CD4-positive, alpha-beta T cell (primary cell): ENCODE results near the gene MTF2. TPM values are rescaled to one million over a fixed set of nuclear protein-coding genes. Genes with fewer than 3 reads are reported as not detected.

ENCODE experiments used
- ATAC-seq: fragments of 200-7000 bp; cut with Tn5 transposase; one replicate; pipeline ENCODE4 v1.10.0; 2022; ENCODE audit warnings: mild to moderate bottlenecking; ENCODE audit not compliant: poor library complexity
- CTCF ChIA-PET: fragments of 350-600 bp; sonication (Branson Sonifier 250); formaldehyde crosslinking; loops from one replicate; lab custom pipeline; 2021; ENCODE audit warnings: antibody characterized with exemption, inconsistent platforms; lab: Charles Lee
- POLR2A ChIA-PET: fragments of 350-600 bp; sonication (Branson Sonifier 250); formaldehyde crosslinking; loops from one replicate; lab custom pipeline; 2021; ENCODE audit warnings: antibody characterized with exemption, inconsistent platforms; lab: Charles Lee
- DNase-seq, 14 experiments: peaks; one replicate each; pipeline ENCODE4 v3.0.0-alpha.2; 2013 to 2020; ENCODE audit warnings: mixed read lengths in 2 of 14
- H3K27ac ChIP-seq, 2 donors: one replicate each; pipeline versions ENCODE4 v1.5.1 to v1.7.0; 2013; ENCODE audit warnings: low read length in 2 of 2, low read depth in 1 of 2, mild to moderate bottlenecking in 1 of 2
- H3K27me3 ChIP-seq, 2 experiments: 1 replicate in 1 of 2; 2 replicates in 1 of 2; pipeline versions ENCODE4 v1.6.1 to v1.7.0; 2013; ENCODE audit warnings: low read length in 2 of 2, control low read depth in 1 of 2, mild to moderate bottlenecking in 1 of 2, moderate library complexity in 1 of 2; ENCODE audit not compliant: insufficient read depth in 2 of 2, control insufficient read depth in 1 of 2
- H3K36me3 ChIP-seq: one replicate; pipeline ENCODE4 v1.6.1; 2013; ENCODE audit warnings: low read length, control low read depth; ENCODE audit not compliant: insufficient read depth
- H3K4me1 ChIP-seq: one replicate; pipeline ENCODE4 v1.6.1; 2013; ENCODE audit warnings: low read length, control low read depth; ENCODE audit not compliant: insufficient read depth
- H3K4me3 ChIP-seq: one replicate; pipeline ENCODE4 v1.5.1; 2013; ENCODE audit warnings: mild to moderate bottlenecking, low read length, moderate library complexity
- H3K9me3 ChIP-seq, 2 experiments: 1 replicate in 1 of 2; 2 replicates in 1 of 2; pipeline versions ENCODE4 v1.6.1 to v1.7.0; 2013; ENCODE audit warnings: low read length in 2 of 2, mild to moderate bottlenecking in 2 of 2, control low read depth in 1 of 2, moderate library complexity in 1 of 2; ENCODE audit not compliant: control insufficient read depth in 1 of 2, insufficient read depth in 1 of 2
- H3K27ac Mint-ChIP-seq: one replicate; pipeline ENCODE4 v1.8.0; 2020; ENCODE audit warnings: mixed read lengths
- H3K27me3 Mint-ChIP-seq: one replicate; pipeline ENCODE4 v1.8.0; 2021; ENCODE audit warnings: mixed read lengths
- H3K36me3 Mint-ChIP-seq: one replicate; pipeline ENCODE4 v1.8.0; 2021; ENCODE audit warnings: low read depth, mixed read lengths
- H3K4me1 Mint-ChIP-seq: one replicate; pipeline ENCODE4 v1.8.0; 2021; ENCODE audit warnings: low read depth, mixed read lengths
- H3K4me3 Mint-ChIP-seq: one replicate; pipeline ENCODE4 v1.8.0; 2020; ENCODE audit warnings: mild to moderate bottlenecking, mixed read lengths
- H3K9me3 Mint-ChIP-seq: one replicate; pipeline ENCODE4 v1.8.0; 2020; ENCODE audit warnings: mixed read lengths
- CTCF ChIP-seq: fragments of 200-600 bp; IDR thresholded peaks from one replicate; pipeline ENCODE4 v1.8.0; 2022; ENCODE audit warnings: antibody characterized with exemption, mild to moderate bottlenecking
- intact Hi-C, 2 experiments: fragments of 100-400 bp; cut with DNase I in 1 of 2; cut with micrococcal nuclease in 1 of 2; formaldehyde crosslinking; loops; one replicate each; pipeline versions ENCODE4 v1.15.1 to v1.9.0; 2023 to 2025; cut with DNase I, micrococcal nuclease
- total RNA-seq, 174 experiments: library from RNA in 2 of 174; stranded (reverse) in 2 of 174; gene quantifications; one replicate each; pipeline ENCODE4 v1.2.3 and lab custom pipeline; 2021 to 2026

Gene MTF2
- total RNA-seq, 2 experiments from 2014 or later = 37.9 to 39.3 TPM

GRCh38 chr1:93043057-93043557 lies 36.0 kb upstream of the MTF2 start:
- no peaks in the 10 kb centered on the region for H3K9me3 Mint-ChIP-seq
- no peak for TF ChIP-seq CTCF
- Histone ChIP-seq H3K4me3 (peak overlapping the region; percentile 45), H3K9me3 (no peaks in the 10 kb centered on the region), H3K27ac (peak overlapping the region; percentile 75 to 85), H3K36me3 (no peaks in the 10 kb centered on the region), H3K4me1 (peaks cover 10% of the 10 kb centered on the region), H3K27me3 (no peaks in the 10 kb centered on the region)
- ChIA-PET POLR2A (interaction anchor here (0.9 to 2.3 kb wide), 13 partner anchors 8 to 302 kb away, joined by 3 to 42 read pairs (median 5); partner anchors contain the start of genes DR1, MTF2 and RPL5), CTCF (interaction anchor here (1.2 kb wide), 1 partner anchor 37 kb away, joined by 9 read pairs; the partner anchor contains the start of gene MTF2)
- intact Hi-C loops = loop anchor here (2.0 to 5.0 kb wide), 2 partner anchors 34 to 36 kb away; partner anchors contain the start of gene MTF2 (in 2 of the 2)
- DNase-seq (no peak), ATAC-seq (no peak)
- H3K27ac Mint-ChIP-seq = peak overlapping the region; percentile 84
- peaks cover 13% of the 10 kb centered on the region for H3K4me1 Mint-ChIP-seq
- no peaks in the 10 kb centered on the region for H3K36me3 Mint-ChIP-seq
- H3K27me3 Mint-ChIP-seq = no peaks in the 10 kb centered on the region
- H3K4me3 Mint-ChIP-seq = peak overlapping the region; percentile 66

GRCh38 chr1:93047618-93048017 lies 31.5 kb upstream of the MTF2 start:
- no peaks in the 10 kb centered on the region for H3K9me3 Mint-ChIP-seq
- Histone ChIP-seq H3K27ac (no peak overlapping the region), H3K4me3 (no peak overlapping the region), H3K4me1 (peaks cover 5% of the 10 kb centered on the region), H3K27me3 (no peaks in the 10 kb centered on the region), H3K36me3 (no peaks in the 10 kb centered on the region), H3K9me3 (no peaks in the 10 kb centered on the region)
- H3K27me3 Mint-ChIP-seq = no peaks in the 10 kb centered on the region
- ChIA-PET POLR2A (no interaction called here), CTCF (no interaction called here)
- H3K36me3 Mint-ChIP-seq = no peaks in the 10 kb centered on the region
- DNase-seq (no peak), ATAC-seq (no peak)
- TF ChIP-seq CTCF = no peak
- H3K4me1 Mint-ChIP-seq = peaks cover 2% of the 10 kb centered on the region
- no peak overlapping the region for H3K4me3 Mint-ChIP-seq
- intact Hi-C loops = no loop called here
- H3K27ac Mint-ChIP-seq = no peak overlapping the region

GRCh38 chr1:93051961-93052360 lies 27.1 kb upstream of the MTF2 start:
- Histone ChIP-seq H3K36me3 (no peaks in the 10 kb centered on the region), H3K27ac (no peak overlapping the region), H3K9me3 (no peaks in the 10 kb centered on the region), H3K4me1 (no peaks in the 10 kb centered on the region), H3K4me3 (no peak overlapping the region), H3K27me3 (no peaks in the 10 kb centered on the region)
- intact Hi-C loops = no loop called here
- no peak for ATAC-seq
- H3K4me1 Mint-ChIP-seq = no peaks in the 10 kb centered on the region
- TF ChIP-seq CTCF = no peak
- no peak for DNase-seq
- H3K27me3 Mint-ChIP-seq = peaks cover 4% of the 10 kb centered on the region
- H3K27ac Mint-ChIP-seq = no peak overlapping the region
- ChIA-PET CTCF (no interaction called here), POLR2A (interaction anchor here (1.9 kb wide), 1 partner anchor 27 kb away, joined by 8 read pairs; the partner anchor contains the start of gene MTF2)
- H3K9me3 Mint-ChIP-seq = no peaks in the 10 kb centered on the region
- H3K36me3 Mint-ChIP-seq = no peaks in the 10 kb centered on the region
- no peak overlapping the region for H3K4me3 Mint-ChIP-seq
